GM12891 (cell line): ENCODE measurements around the gene DLG4.

ENCODE experiments used
- DNase-seq: peaks from one replicate; pipeline ENCODE4 v3.0.0; 2011; ENCODE audit warnings: low spot score; ENCODE audit not compliant: insufficient read length
- FAIRE-seq: peaks from 2 replicates; lab custom pipeline; 2011; peaks lifted over from hg19 to GRCh38; lab: Jason Lieb, UNC
- PAX5 ChIP-seq: IDR thresholded peaks from 2 replicates; pipeline ENCODE4 v1.6.1; 2011; ENCODE audit warnings: low read length, moderate library complexity, mild to moderate bottlenecking; ENCODE audit not compliant: insufficient read depth, severe bottlenecking
- POLR2A ChIP-seq: IDR thresholded peaks from 2 replicates; pipeline ENCODE4 v1.6.1; 2011; ENCODE audit warnings: low read depth, low read length, control low read depth
- POLR2AphosphoS5 ChIP-seq: IDR thresholded peaks from 2 replicates; pipeline ENCODE4 v1.6.1; 2011; ENCODE audit warnings: low read depth, low read length, control low read depth
- POU2F2 ChIP-seq: IDR thresholded peaks from 2 replicates; pipeline ENCODE4 v1.6.1; 2011; ENCODE audit warnings: low read depth, mild to moderate bottlenecking, control low read depth, low read length, moderate library complexity
- SPI1 ChIP-seq: IDR thresholded peaks from 2 replicates; pipeline ENCODE4 v1.6.1; 2011; ENCODE audit warnings: low read depth, low read length, control low read depth
- TAF1 ChIP-seq: IDR thresholded peaks from 2 replicates; pipeline ENCODE4 v1.6.1; 2011; ENCODE audit warnings: low read depth, low read length, control low read depth

Gene DLG4

DNA sequence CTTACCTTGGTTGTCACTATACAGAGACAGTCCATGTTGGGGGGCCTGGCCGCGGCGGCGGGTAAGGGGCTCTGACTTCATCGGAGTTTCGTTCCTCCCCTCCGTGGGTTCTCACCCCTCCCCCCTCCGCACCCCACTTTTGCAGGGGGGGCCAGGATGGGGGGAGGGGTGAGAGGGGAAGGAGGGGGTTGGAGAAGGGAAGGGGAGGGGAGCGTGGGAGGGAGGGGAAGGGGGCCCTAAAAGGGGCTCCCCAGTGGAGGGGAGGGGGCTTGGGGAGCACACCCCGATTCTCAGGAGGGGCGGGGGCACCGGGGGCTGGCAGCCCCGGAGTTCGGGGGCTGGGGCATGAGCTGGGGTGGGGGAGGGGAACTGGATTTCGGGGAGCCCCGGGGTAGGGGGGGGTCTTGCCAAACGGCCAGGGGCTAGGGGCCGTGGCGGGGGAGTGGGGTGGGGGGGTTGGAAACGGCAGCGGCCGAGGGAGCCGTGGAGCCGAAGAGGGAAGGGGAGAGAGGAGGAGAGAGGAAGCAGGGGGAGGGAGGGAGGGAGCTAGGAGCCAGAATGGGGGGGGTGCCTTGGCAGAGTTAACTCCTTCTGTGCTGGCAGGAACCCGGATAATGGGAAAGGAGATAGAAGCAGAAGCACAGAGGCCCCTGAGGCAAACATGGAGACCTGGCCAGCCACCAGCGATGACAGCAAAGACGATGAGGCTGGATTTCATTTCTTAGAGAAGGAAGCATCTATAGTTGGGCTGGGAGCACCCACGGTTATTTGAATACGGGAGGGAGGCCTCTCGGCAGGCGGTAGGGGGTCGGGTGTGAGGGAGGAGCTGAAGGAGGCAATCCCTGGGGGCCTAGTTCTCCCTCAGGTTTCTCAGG, 2.3 kb downstream of the DLG4 start:
- DNase-seq: no peak
- TF ChIP-seq POU2F2 (no peak), TAF1 (peak; percentile 33)
- peak; percentile 52 for FAIRE-seq

DNA sequence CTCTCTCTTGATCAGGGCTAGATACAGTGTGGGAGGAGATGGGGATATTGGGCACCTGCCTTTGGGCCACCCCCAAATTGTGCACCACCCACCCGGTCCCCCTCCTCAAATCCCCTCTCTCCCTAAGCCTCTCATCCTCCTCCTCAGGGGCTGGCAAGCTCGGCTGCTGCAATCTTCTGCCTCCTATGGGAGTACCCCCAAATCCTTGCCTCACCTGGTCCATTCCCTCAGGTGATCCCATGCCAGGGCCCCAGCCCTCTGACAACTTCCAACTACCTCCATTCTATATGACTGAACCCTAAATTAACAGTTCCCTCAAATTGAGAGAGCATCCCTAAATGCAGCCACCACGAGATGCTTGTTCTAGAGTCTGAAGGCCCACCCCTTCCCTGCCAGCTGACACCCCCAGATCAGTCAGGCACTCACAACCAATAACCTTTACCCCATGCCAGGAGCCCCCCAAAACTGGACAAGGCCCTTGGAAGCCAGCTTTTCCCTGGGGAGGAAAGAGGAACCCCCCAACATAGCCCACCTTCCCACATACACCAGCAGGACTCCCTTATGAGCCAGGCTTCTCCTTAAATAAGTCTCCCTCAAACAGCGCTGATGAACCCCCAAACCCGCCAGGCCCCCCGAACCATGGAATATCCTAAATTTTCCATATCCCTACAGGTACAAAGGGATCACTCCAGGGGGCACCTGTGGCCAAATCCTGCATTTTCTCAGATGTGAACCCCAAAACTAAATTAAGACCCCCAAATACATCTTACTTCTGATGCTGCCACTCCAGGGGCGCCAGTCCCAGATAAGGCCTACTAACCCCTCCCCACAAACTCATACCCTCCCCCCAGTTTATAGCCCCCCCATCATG, 3.2 kb downstream of the DLG4 start:
- DNase-seq (no peak), FAIRE-seq (peak; percentile 9)
- TF ChIP-seq POLR2AphosphoS5 (no peak), POLR2A (no peak)

DNA sequence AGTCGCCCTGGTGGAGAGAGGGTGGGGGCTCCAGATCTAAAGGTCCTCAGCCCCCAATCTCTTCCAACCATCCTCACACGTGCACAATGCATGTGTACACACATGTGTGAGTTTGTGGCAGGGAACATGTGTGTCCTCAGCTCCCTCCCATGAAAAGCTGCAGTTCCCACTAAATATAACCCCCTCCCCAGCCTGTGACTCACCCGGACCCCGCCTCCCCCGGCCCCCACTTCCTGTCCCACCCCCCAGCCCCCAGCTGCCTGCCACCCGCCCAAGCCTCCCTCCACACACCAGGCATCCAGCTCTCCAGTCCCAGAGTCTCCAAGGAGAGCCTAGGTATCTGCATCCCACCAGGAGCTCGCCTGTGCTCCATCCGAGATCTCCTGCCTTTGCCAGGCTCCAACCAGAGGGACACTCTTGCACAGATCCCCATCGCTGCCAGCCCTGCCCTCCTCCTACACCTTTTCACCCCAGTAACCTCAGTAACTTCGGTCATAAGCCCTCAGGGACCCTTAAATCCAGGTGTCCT, 3.9 kb downstream of the DLG4 start:
- DNase-seq (no peak), FAIRE-seq (peak; percentile 75)
- no peak for TF ChIP-seq POLR2AphosphoS5
- no peak for TF ChIP-seq PAX5
- no peak for TF ChIP-seq TAF1
- TF ChIP-seq POLR2A: no peak
- no peak for TF ChIP-seq POU2F2
- TF ChIP-seq SPI1: no peak

DNA sequence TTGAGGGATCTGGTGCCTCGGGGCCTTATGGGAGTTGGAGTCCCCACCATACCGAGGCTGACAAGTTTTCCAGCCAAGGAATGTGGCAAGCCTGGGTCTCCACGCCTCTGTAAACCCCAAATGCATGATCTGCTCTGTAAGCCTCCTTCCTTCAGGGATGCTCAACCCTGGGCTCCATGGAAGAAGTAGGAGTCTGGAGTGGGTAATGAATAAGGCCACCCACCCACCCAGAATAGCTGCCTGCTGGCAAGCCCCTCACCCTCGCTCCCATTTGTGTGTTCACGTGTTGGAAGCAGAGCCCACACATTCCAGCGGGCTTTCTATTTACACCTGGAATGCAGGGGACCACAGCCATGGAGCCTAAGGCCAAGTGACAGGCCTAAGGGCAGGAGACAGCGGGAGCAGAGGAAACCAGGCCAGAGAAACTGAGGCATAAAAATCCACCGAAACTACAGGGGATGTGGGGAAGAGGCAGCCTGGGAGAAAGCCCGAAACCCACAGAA, 4.4 kb downstream of the DLG4 start:
- DNase-seq (no peak), FAIRE-seq (no peak)
- TF ChIP-seq SPI1: no peak
- no peak for TF ChIP-seq TAF1
- TF ChIP-seq PAX5: no peak
- TF ChIP-seq POLR2A: no peak
- TF ChIP-seq POLR2AphosphoS5: no peak
- TF ChIP-seq POU2F2: no peak

DNA sequence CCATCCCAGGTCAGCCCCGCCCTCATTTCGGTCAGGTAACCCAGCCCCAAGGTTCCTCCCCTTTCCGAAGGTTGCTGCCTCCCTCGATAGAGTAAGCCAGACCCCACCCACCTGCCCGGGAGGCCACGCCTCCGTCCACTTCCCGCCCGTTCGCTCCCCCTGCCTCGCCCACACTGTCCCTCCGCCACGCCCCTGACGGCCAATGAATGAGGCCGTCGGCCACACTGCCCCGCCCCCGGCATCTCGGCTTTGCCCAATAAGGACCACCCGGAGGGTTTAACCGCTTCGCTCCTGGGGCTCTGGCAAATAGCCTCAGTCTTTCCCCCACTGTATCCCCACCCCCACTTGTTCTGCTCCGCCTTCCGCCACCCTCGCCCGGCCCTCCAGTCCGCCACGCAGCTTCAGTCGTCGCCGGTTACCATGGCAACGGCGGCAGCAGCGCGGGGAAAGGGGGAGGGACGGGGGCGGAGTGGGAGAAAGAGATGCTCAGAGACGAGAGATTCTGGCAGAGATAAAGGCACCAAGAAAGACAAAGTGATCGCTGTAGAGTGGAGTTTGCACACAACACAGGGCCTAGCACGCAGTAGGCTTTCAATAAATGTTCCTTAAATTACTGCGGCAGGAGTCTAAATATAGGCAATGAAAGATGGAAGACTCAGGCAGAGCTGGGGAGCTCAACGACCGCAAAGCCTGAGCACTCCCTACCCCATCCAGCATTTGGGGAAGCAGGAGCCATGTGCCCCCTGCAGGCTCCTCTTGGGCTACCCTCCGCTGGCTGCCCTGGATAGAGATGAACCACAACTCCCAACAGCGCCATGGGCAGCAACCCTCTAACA, 5.1 kb downstream of the DLG4 start:
- FAIRE-seq (peak; percentile 100), DNase-seq (peak; percentile 96)
- TF ChIP-seq POLR2AphosphoS5 (no peak), POLR2A (no peak), SPI1 (0 out of 2 replicates have a peak, but pooled peaks have one; percentile 15), POU2F2 (peak; percentile 31; the same call in 1 of the 2 replicates)

DNA sequence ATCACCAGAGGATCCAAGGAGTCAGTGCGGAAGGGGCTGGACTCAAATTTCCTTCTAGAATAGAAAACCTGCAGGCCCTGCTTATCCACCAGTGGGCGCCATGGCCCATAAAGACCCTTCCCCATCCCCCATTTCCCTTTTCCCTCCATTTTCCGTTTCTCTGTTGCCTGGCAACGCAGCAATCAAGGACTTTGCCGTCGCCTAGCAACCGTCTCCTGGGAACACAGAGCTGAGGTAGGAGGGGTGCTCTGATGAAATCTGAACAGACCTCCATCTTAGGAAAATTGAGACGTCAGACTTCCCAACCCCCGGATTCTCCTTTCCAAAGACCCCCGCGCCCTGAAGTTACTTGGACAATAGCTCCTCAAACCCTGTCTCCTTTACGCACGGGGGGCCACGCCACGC, 5.7 kb downstream of the DLG4 start:
- FAIRE-seq: no peak
- TF ChIP-seq SPI1: no peak
- no peak for TF ChIP-seq TAF1
- TF ChIP-seq POLR2A: no peak
- TF ChIP-seq POU2F2: no peak
- no peak for TF ChIP-seq PAX5
- TF ChIP-seq POLR2AphosphoS5: no peak

DNA sequence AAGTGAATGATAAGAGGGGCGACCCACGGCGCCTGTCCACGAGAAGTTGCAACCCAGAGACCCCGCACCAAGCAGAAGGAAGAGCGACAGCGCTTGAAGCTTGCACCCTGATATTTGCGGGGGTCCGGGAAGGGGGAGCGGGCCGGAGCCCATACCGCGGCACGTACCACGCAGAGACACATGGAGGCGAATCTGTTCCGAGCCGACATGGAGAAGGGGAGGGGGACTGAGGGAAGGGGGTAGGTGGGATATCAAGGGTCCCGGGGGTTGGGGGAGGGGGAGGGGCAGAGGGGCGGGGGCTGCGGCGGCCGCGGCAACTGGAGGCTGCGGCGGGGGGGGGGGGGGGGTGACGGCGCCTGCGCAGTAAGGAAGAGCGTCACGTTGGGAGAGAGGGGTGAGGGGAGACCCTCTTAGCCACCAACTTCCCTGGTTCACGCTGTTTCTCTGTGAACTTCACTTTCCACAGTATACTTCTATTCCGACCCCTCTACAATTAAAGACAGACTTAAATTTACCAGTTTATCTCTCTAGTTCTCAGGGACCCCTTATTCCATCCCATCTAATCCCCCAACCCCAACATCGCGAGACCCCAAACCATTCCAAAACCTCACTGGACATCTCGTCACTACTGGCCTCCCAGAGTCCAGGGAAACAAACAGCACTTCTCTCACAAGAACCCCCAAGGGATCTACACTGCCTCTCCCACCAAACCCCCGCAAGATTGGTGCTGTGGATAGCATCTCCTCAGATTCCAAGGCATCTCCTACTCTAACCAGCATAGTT, 8.0 kb downstream of the DLG4 start:
- DNase-seq (no peak), FAIRE-seq (no peak)
- TF ChIP-seq PAX5: no peak
- no peak for TF ChIP-seq TAF1
- no peak for TF ChIP-seq POLR2A
- TF ChIP-seq SPI1: no peak
- TF ChIP-seq POLR2AphosphoS5: no peak
- no peak for TF ChIP-seq POU2F2

More for the DNA sequence above, 5.7 kb downstream of the DLG4 start:
- DNase-seq: no peak

DNA sequence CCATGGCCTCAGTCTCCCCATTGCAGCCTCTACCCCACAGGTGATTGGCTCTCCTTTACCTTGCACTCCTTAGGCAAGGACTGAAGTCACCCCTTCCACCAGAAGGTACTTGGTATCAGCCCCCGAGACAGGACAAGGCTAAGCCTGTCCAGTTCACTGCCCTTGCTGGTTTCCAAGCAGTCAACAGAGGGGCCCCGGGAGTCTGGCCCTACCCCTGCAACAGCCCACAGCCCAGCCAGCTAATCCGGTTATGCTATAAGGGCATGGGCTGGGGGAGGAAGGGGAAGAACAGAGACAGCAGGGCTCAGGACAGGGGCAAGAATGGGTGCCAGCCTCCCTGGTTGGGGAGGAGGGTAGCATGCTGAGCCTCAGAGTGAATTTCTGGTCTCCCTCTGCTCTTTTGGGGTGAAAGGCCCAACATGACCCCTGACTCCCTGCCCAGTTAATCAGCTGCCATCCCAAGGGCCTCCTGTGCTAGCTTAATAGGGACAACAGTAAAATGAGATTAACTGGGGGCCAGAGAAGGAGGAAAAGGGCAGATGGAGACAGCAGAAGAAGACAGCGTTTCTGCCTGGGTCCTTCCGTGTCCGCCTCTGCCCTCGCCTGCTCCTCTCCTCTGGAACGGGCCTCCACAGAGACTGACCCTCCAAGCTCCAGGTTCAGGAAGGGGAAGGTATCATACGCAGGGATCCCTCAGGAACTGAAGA, 10.7 kb downstream of the DLG4 start:
- TF ChIP-seq TAF1: no peak
- TF ChIP-seq POLR2AphosphoS5: no peak
- no peak for TF ChIP-seq POLR2A
- TF ChIP-seq PAX5: no peak
- TF ChIP-seq SPI1: no peak
- no peak for TF ChIP-seq POU2F2
- FAIRE-seq: no peak

More for the DNA sequence above, 10.7 kb downstream of the DLG4 start:
- DNase-seq: no peak
